Activated naive CD4-positive, alpha-beta T cell treated with anti-CD3 and anti-CD28 coated beads, Interleukin-2, amount 50 U/mL, for 16 hours (primary cell): ENCODE results near the gene NIPA2.
"Not testable (repeated sequence)": the region's sequence is repeated elsewhere in the genome, so short reads cannot be mapped to it uniquely, and the experiment has no call there.

Experiments
- DNase-seq: peaks from one replicate; pipeline ENCODE4 v3.0.0-alpha.2; 2020

The NIPA2 gene

GRCh38 chr15:22838292-22839042 lies at the start of gene NIPA2:
Gene NIPA2 (plus strand): TSS chr15:22838666. CDS start chr15:22851732, 13,066 bp downstream.
- DNase-seq = peak; percentile 98

- DNase-seq = no peak
These were observed 44.4 kb upstream of the NIPA2 start for GRCh38 chr15:22794063-22794462.

- no peak for DNase-seq
These were observed 43.8 kb upstream of the NIPA2 start for GRCh38 chr15:22794621-22795167.

GRCh38 chr15:22795206-22796063 lies 43.0 kb upstream of the NIPA2 start:
- DNase-seq = no peak

- DNase-seq = no peak
These were observed 42.4 kb upstream of the NIPA2 start for GRCh38 chr15:22796079-22796478.

GRCh38 chr15:22799902-22800301 lies 38.6 kb upstream of the NIPA2 start:
- DNase-seq = no peak

GRCh38 chr15:22803006-22803405 lies 35.5 kb upstream of the NIPA2 start:
- not testable (repeated sequence) for DNase-seq

- no peak for DNase-seq
These were observed 32.3 kb upstream of the NIPA2 start for GRCh38 chr15:22806156-22806555.

GRCh38 chr15:22806664-22807063 lies 31.8 kb upstream of the NIPA2 start:
- no peak for DNase-seq

GRCh38 chr15:22807831-22808230 lies 30.6 kb upstream of the NIPA2 start:
- not testable (repeated sequence) for DNase-seq

GRCh38 chr15:22808240-22808639 lies 30.2 kb upstream of the NIPA2 start:
- no peak for DNase-seq

- DNase-seq = no peak
These were observed 29.6 kb upstream of the NIPA2 start for GRCh38 chr15:22808761-22809280.

GRCh38 chr15:22810033-22810852 lies 28.2 kb upstream of the NIPA2 start:
- no peak for DNase-seq

GRCh38 chr15:22810853-22811338 lies 27.6 kb upstream of the NIPA2 start:
- DNase-seq = no peak

GRCh38 chr15:22811640-22812039 lies 26.8 kb upstream of the NIPA2 start:
- DNase-seq = no peak

GRCh38 chr15:22813844-22814243 lies 24.6 kb upstream of the NIPA2 start:
- no peak for DNase-seq

GRCh38 chr15:22815766-22816165 lies 22.7 kb upstream of the NIPA2 start:
- no peak for DNase-seq

GRCh38 chr15:22819651-22820050 lies 18.8 kb upstream of the NIPA2 start:
- DNase-seq = no peak

GRCh38 chr15:22823495-22824128 lies 14.9 kb upstream of the NIPA2 start:
- no peak for DNase-seq

GRCh38 chr15:22827125-22827524 lies 11.3 kb upstream of the NIPA2 start:
- no peak for DNase-seq

- no peak for DNase-seq
These were observed 7.0 kb upstream of the NIPA2 start for GRCh38 chr15:22831473-22831872.
